ENCODE results near the gene C11orf52.

The C11orf52 gene

GRCh38 chr11:111942829-111943228 is 24.1 kb downstream of the C11orf52 start:
- Mint-ChIP-seq H3K4me3 (no peak overlapping the region), H3K36me3 (peaks cover 39% of the 10 kb centered on the region), H3K9me3 (no peaks in the 10 kb centered on the region), H3K4me1 (peaks cover 47% of the 10 kb centered on the region), H3K27ac (peak overlapping the region; percentile 44)
- ATAC-seq (no peak), DNase-seq (ENCODE audit: low spot score in 2 of 2) (no peak)

DNA sequence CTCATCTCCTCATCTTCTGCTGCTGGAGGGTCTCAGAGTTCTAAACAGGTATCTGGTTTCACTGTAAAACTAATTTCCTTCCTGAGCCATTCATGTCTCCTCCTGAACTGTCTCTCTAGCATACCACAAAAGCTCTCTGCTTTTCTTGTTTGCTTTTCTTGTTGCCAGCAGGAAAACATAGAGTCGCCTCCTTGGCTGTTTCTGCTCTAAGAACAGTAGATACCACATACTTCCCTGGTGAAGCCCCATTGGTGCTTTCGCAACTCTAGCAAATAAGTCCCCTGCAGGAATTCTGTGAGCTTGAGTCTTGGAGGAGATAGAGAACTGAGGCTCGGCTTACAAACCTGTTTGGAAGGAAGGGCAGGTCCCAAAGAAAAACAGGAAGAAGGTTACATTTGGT is 25.4 kb downstream of the C11orf52 start:
- Mint-ChIP-seq H3K9me3 (no peaks in the 10 kb centered on the region), H3K27ac (peak overlapping the region; percentile 99), H3K4me3 (peak overlapping the region; percentile 63), H3K4me1 (peaks cover 46% of the 10 kb centered on the region), H3K36me3 (peaks cover 38% of the 10 kb centered on the region)
- ATAC-seq (no peak), DNase-seq (ENCODE audit: low spot score in 2 of 2) (no peak)

- Mint-ChIP-seq H3K4me1 (peaks cover 47% of the 10 kb centered on the region), H3K27ac (peak overlapping the region; percentile 99), H3K4me3 (peak overlapping the region; percentile 63), H3K36me3 (peaks cover 38% of the 10 kb centered on the region), H3K9me3 (no peaks in the 10 kb centered on the region)
- peak; percentile 98 for ATAC-seq
- no peak for DNase-seq (ENCODE audit: low spot score in 2 of 2)
Measured at GRCh38 chr11:111944651-111945051, 25.9 kb downstream of the C11orf52 start.

GRCh38 chr11:111945198-111945597 is 26.5 kb downstream of the C11orf52 start:
- Mint-ChIP-seq H3K4me3 (peak overlapping the region; percentile 63), H3K36me3 (peaks cover 38% of the 10 kb centered on the region), H3K27ac (peak overlapping the region; percentile 99), H3K9me3 (no peaks in the 10 kb centered on the region), H3K4me1 (peaks cover 49% of the 10 kb centered on the region)
- no peak for DNase-seq (ENCODE audit: low spot score in 2 of 2)
- ATAC-seq: no peak

GRCh38 chr11:111946499-111946898 is 27.8 kb downstream of the C11orf52 start:
- peak overlapping the region; percentile 26 for H3K27ac Mint-ChIP-seq

GRCh38 chr11:111947143-111947542 is 28.4 kb downstream of the C11orf52 start:
- ATAC-seq (no peak), DNase-seq (ENCODE audit: low spot score in 2 of 2) (no peak)
- Mint-ChIP-seq H3K27ac (peak overlapping the region; percentile 26), H3K4me3 (no peak overlapping the region), H3K4me1 (peaks cover 40% of the 10 kb centered on the region), H3K9me3 (no peaks in the 10 kb centered on the region), H3K36me3 (peaks cover 44% of the 10 kb centered on the region)

More at GRCh38 chr11:111946499-111946898, 27.8 kb downstream of the C11orf52 start:
- Mint-ChIP-seq H3K4me1 (peaks cover 40% of the 10 kb centered on the region), H3K36me3 (peaks cover 40% of the 10 kb centered on the region), H3K4me3 (no peak overlapping the region), H3K9me3 (no peaks in the 10 kb centered on the region)
- no peak for DNase-seq (ENCODE audit: low spot score in 2 of 2)
- no peak for ATAC-seq

DNA sequence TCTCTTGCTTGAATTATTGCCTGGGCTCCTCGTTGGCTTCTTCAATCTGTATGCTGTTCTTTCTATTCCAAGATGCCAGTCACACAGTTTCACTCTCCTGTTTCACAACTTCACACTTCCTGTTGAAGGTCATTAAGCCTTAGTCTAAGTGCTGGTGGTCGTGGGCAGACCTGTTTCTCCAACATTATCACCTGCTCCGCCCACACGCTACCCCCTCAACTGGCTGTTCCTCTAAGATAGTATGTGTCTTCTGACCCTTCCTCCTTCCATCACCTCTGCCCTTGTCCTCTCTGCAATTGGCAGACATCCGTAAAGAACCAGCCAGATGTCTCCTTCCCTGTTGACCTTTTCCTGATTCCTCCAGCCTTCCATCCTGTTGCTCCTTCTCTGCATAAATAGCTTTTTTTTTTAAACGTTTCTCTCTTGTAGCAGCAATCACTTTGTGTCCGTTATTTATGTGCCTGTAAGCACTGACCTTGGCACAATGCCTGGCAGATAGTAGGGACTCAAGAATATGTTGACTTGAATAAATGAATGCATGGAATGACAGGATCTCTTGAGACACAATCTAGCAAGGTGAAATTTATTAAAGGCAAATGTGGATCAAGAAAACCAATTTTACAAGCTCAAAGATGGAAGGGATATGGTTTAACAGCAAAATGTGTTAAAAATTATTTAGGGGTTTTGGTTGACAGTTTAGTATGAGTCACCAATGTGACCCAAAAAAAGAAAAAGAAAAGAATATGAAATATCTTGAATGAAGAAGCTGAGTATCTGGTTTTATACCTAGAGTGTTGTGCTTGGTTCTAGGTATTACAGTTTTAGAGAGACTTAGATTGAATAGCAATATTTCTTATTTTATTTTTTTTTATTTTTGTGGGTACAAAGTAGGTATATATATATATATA is 31.1 kb downstream of the C11orf52 start:
- Mint-ChIP-seq H3K4me1 (peaks cover 29% of the 10 kb centered on the region), H3K27ac (peak overlapping the region; percentile 30), H3K36me3 (peaks cover 30% of the 10 kb centered on the region), H3K9me3 (no peaks in the 10 kb centered on the region), H3K4me3 (peak overlapping the region; percentile 22)
- DNase-seq (ENCODE audit: low spot score in 2 of 2): no peak
- ATAC-seq: peak; percentile 43

DNA sequence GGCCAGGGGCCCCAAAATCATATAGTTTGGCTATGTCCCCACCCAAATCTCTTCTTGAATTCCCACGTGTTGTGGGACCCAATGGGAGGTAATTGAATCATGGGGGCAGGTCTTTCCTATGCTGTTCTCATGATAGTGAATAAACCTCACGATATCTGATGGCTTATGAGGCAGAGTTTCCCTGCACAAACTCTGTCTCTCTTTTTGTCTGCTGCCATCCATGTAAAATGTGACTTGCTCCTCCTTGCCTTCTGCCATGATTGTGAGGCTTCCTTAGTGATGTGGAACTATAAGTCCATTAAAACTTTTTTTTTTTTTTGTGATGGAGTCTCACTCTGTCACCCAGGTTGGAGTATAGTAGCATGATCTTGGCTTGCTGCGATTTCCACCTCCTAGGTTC is 32.9 kb downstream of the C11orf52 start:
- H3K4me1 Mint-ChIP-seq: peaks cover 22% of the 10 kb centered on the region
- peaks cover 28% of the 10 kb centered on the region for H3K36me3 Mint-ChIP-seq
- H3K9me3 Mint-ChIP-seq: no peaks in the 10 kb centered on the region
- no peak overlapping the region for H3K27ac Mint-ChIP-seq
- DNase-seq (ENCODE audit: low spot score in 2 of 2) (no peak), ATAC-seq (no peak)
- no peak overlapping the region for H3K4me3 Mint-ChIP-seq

DNA sequence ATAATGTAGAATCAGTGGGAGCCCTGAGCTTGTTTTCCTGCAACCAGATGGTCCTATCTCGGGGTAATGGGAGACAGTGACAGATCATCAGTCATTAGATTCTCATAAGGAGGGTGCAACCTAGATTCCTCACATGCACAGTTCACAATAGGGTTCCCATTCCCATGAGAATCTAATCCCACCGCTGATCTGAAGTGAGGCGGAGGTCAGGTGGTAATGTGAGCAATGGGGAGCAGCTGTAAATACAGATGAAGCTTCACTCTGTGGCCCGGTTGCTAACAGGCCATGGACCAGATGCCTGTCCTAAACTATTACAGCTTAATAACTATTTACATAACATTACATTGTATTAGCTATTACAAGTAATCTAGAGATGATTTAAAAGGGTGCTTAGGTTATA is 35.4 kb downstream of the C11orf52 start:
- Mint-ChIP-seq H3K4me3 (no peak overlapping the region), H3K27ac (no peak overlapping the region), H3K36me3 (peaks cover 28% of the 10 kb centered on the region), H3K9me3 (no peaks in the 10 kb centered on the region), H3K4me1 (peaks cover 10% of the 10 kb centered on the region)
- DNase-seq (ENCODE audit: low spot score in 2 of 2) (no peak), ATAC-seq (no peak)

DNA sequence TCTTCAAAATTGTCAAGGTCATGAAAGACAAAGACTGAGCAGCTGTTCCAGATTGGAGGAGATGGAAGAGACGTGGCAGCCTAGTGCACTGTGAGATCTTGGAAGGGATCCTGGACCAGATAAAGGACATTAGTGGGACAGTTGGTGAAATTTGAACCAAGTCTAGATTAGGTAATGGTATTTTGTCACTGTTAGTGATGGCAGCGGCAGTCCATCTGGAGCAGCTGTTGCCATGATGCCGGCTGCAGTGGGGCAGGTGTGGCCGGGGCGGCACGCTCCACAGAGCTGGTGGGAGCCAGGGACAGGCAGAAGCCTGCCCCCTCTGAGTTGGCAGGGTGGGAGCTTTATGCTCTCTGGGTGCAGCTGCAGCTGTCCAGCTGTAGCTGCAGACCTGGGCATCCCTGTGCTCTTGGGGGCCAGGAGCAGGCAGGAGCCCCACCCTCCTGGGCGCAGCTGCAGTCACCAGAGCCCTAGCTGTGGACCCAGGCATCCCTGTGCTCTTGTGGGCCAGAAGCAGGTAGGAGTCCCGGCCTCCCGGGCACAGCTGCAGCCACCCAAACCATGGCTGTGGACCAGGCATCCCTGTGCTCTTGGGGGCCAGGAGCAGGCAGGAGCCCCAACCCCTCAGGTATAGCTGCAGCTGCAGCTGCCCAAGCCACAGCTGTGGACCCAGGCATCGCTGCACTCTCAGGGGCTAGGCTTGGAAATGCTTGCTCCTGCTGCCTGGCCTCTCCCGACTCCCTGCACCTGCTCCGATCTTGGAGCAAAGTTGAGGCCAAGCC is 39.1 kb downstream of the C11orf52 start:
- peaks cover 13% of the 10 kb centered on the region for H3K4me1 Mint-ChIP-seq
- ATAC-seq (peak; percentile 31), DNase-seq (ENCODE audit: low spot score in 2 of 2) (no peak)
- H3K9me3 Mint-ChIP-seq: no peaks in the 10 kb centered on the region
- H3K36me3 Mint-ChIP-seq: peaks cover 16% of the 10 kb centered on the region
- no peak overlapping the region for H3K4me3 Mint-ChIP-seq
- H3K27ac Mint-ChIP-seq: no peak overlapping the region

- Mint-ChIP-seq H3K9me3 (no peaks in the 10 kb centered on the region), H3K36me3 (peaks cover 24% of the 10 kb centered on the region), H3K4me1 (peaks cover 13% of the 10 kb centered on the region), H3K27ac (no peak overlapping the region), H3K4me3 (no peak overlapping the region)
- no peak for DNase-seq (ENCODE audit: low spot score in 2 of 2)
- no peak for ATAC-seq
Measured at GRCh38 chr11:111960916-111961315, 42.2 kb downstream of the C11orf52 start.

GRCh38 chr11:111961389-111962300 is 42.9 kb downstream of the C11orf52 start:
- peak overlapping the region; percentile 2 for H3K27ac Mint-ChIP-seq
- DNase-seq (ENCODE audit: low spot score in 2 of 2) (no peak), ATAC-seq (no peak)
- H3K4me3 Mint-ChIP-seq: no peak overlapping the region
- peaks cover 31% of the 10 kb centered on the region for H3K36me3 Mint-ChIP-seq
- H3K4me1 Mint-ChIP-seq: peaks cover 13% of the 10 kb centered on the region
- H3K9me3 Mint-ChIP-seq: no peaks in the 10 kb centered on the region

- no peak for DNase-seq (ENCODE audit: low spot score in 2 of 2)
- Mint-ChIP-seq H3K27ac (no peak overlapping the region), H3K9me3 (no peaks in the 10 kb centered on the region), H3K36me3 (peaks cover 47% of the 10 kb centered on the region), H3K4me3 (no peak overlapping the region), H3K4me1 (peaks cover 13% of the 10 kb centered on the region)
- peak; percentile 94 for ATAC-seq
Measured at GRCh38 chr11:111963931-111964340, 45.2 kb downstream of the C11orf52 start.

GRCh38 chr11:111966678-111967077 is 48.0 kb downstream of the C11orf52 start:
- peaks cover 11% of the 10 kb centered on the region for H3K4me1 Mint-ChIP-seq
- H3K36me3 Mint-ChIP-seq: peaks cover 68% of the 10 kb centered on the region
- no peaks in the 10 kb centered on the region for H3K9me3 Mint-ChIP-seq
- no peak overlapping the region for H3K4me3 Mint-ChIP-seq
- DNase-seq (ENCODE audit: low spot score in 2 of 2) (no peak), ATAC-seq (no peak)
- no peak overlapping the region for H3K27ac Mint-ChIP-seq

- Mint-ChIP-seq H3K4me3 (no peak overlapping the region), H3K4me1 (peaks cover 2% of the 10 kb centered on the region), H3K36me3 (peaks cover 68% of the 10 kb centered on the region), H3K27ac (no peak overlapping the region), H3K9me3 (no peaks in the 10 kb centered on the region)
- DNase-seq (ENCODE audit: low spot score in 2 of 2) (no peak), ATAC-seq (no peak)
Measured at GRCh38 chr11:111967649-111968048, 48.9 kb downstream of the C11orf52 start.

All from stimulated activated effector memory CD8-positive, alpha-beta T cell treated with anti-CD3 and anti-CD28 coated beads, Interleukin-12 subunit alpha, Interleukin-12 subunit beta, amount 100 ng/mL, for 72 hours (primary cell).